ENCODE measurements around the gene INIP. TPM values are rescaled to one million over a fixed set of nuclear protein-coding genes. Genes with fewer than 3 reads are reported as not detected.
"Not testable (repeated sequence)": the region's sequence is repeated elsewhere in the genome, so short reads cannot be mapped to it uniquely, and the experiment has no call there.

Gene INIP
- total RNA-seq, 1 donor from 2014 or later = 22.7 TPM

GRCh38 chr9:112734892-112735291 is 17.0 kb upstream of the INIP start:
- Mint-ChIP-seq H3K4me1 (ENCODE audit: low read depth) (peaks cover 5% of the 10 kb centered on the region), H3K27ac (ENCODE audit: unreplicated experiment) (no peak overlapping the region), H3K4me3 (ENCODE audit: unreplicated experiment) (no peak overlapping the region), H3K27me3 (ENCODE audit: low read depth) (no peaks in the 10 kb centered on the region), H3K36me3 (ENCODE audit: low read depth) (no peaks in the 10 kb centered on the region), H3K9me3 (ENCODE audit: low read depth) (no peaks in the 10 kb centered on the region)
- no peak for TF ChIP-seq CTCF (IDR thresholded peaks at IDR 0.05)
- no peak for DNase-seq (ENCODE audit: low spot score)

GRCh38 chr9:112731971-112732370 is 14.1 kb upstream of the INIP start:
- Mint-ChIP-seq H3K4me3 (ENCODE audit: unreplicated experiment) (no peak overlapping the region), H3K4me1 (ENCODE audit: low read depth) (no peaks in the 10 kb centered on the region), H3K36me3 (ENCODE audit: low read depth) (no peaks in the 10 kb centered on the region), H3K9me3 (ENCODE audit: low read depth) (no peaks in the 10 kb centered on the region), H3K27ac (ENCODE audit: unreplicated experiment) (no peak overlapping the region), H3K27me3 (ENCODE audit: low read depth) (no peaks in the 10 kb centered on the region)
- TF ChIP-seq CTCF (IDR thresholded peaks at IDR 0.05) = no peak
- DNase-seq (ENCODE audit: low spot score) = no peak

- no peak for TF ChIP-seq CTCF (IDR thresholded peaks at IDR 0.05)
- H3K9me3 Mint-ChIP-seq (ENCODE audit: low read depth) = no peaks in the 10 kb centered on the region
These were observed 10.5 kb upstream of the INIP start for GRCh38 chr9:112728401-112728800.

GRCh38 chr9:112726428-112726827 is 8.5 kb upstream of the INIP start:
- no peak for TF ChIP-seq CTCF (IDR thresholded peaks at IDR 0.05)
- Mint-ChIP-seq H3K4me1 (ENCODE audit: low read depth) (no peaks in the 10 kb centered on the region), H3K27ac (ENCODE audit: unreplicated experiment) (no peak overlapping the region), H3K36me3 (ENCODE audit: low read depth) (no peaks in the 10 kb centered on the region), H3K9me3 (ENCODE audit: low read depth) (no peaks in the 10 kb centered on the region), H3K4me3 (ENCODE audit: unreplicated experiment) (no peak overlapping the region), H3K27me3 (ENCODE audit: low read depth) (no peaks in the 10 kb centered on the region)
- no peak for DNase-seq (ENCODE audit: low spot score)

More at GRCh38 chr9:112728401-112728800, 10.5 kb upstream of the INIP start:
- Mint-ChIP-seq H3K27ac (ENCODE audit: unreplicated experiment) (no peak overlapping the region), H3K4me1 (ENCODE audit: low read depth) (no peaks in the 10 kb centered on the region), H3K27me3 (ENCODE audit: low read depth) (no peaks in the 10 kb centered on the region), H3K36me3 (ENCODE audit: low read depth) (no peaks in the 10 kb centered on the region), H3K4me3 (ENCODE audit: unreplicated experiment) (no peak overlapping the region)
- no peak for DNase-seq (ENCODE audit: low spot score)

GRCh38 chr9:112725961-112726360 is 8.0 kb upstream of the INIP start:
- no peak for TF ChIP-seq CTCF (IDR thresholded peaks at IDR 0.05)

GRCh38 chr9:112722749-112723148 is 4.8 kb upstream of the INIP start:
- not testable (repeated sequence) for H3K4me1 Mint-ChIP-seq (ENCODE audit: low read depth); H3K4me3 Mint-ChIP-seq (ENCODE audit: unreplicated experiment); H3K36me3 Mint-ChIP-seq (ENCODE audit: low read depth); H3K27ac Mint-ChIP-seq (ENCODE audit: unreplicated experiment); H3K27me3 Mint-ChIP-seq (ENCODE audit: low read depth); DNase-seq (ENCODE audit: low spot score); H3K9me3 Mint-ChIP-seq (ENCODE audit: low read depth)

More at GRCh38 chr9:112725961-112726360, 8.0 kb upstream of the INIP start:
- Mint-ChIP-seq H3K4me1 (ENCODE audit: low read depth) (no peaks in the 10 kb centered on the region), H3K27me3 (ENCODE audit: low read depth) (no peaks in the 10 kb centered on the region), H3K27ac (ENCODE audit: unreplicated experiment) (no peak overlapping the region), H3K36me3 (ENCODE audit: low read depth) (no peaks in the 10 kb centered on the region), H3K4me3 (ENCODE audit: unreplicated experiment) (no peak overlapping the region), H3K9me3 (ENCODE audit: low read depth) (no peaks in the 10 kb centered on the region)
- no peak for DNase-seq (ENCODE audit: low spot score)
